IMR-90 (cell line): Measurements from ENCODE around the gene AMD1. TPM values are rescaled to one million over a fixed set of nuclear protein-coding genes. Genes with fewer than 3 reads are reported as not detected.

Experiments used
- ATAC-seq: fragments of 200-7000 bp; cut with Tn5 transposase; 2 replicates; pipeline ENCODE4 v1.9.1; 2020; ENCODE audit warnings: low read depth, mild to moderate bottlenecking, moderate library complexity
- BruUV-seq: library from RNA; stranded (reverse); fragments of 400-500 nt; replicated peaks from 2 replicates; lab custom pipeline; 2021; lab: Mats Ljungman, UMichigan
- CTCF ChIA-PET: fragments of 300-600 bp; formaldehyde crosslinking; extraction: SDS; loops from one replicate; lab custom pipeline; 2021; ENCODE audit warnings: antibody characterized with exemption; lab: Yijun Ruan, JAX
- POLR2A ChIA-PET: fragments of 300-600 bp; sonication (Branson Sonifier 250); formaldehyde crosslinking; loops from one replicate; lab custom pipeline; 2022; ENCODE audit warnings: antibody characterized with exemption; ENCODE audit not compliant: unreplicated experiment; lab: Charles Lee
- DNase-seq: peaks from one replicate; pipeline ENCODE4 v3.0.0; 2013
- H2AFZ ChIP-seq: replicated peaks from 2 replicates; pipeline ENCODE3; 2013; ENCODE audit warnings: low read length, mild to moderate bottlenecking; ENCODE audit not compliant: poor library complexity
- H2AK5ac ChIP-seq: 2 replicates; pipeline ENCODE4 v1.6.1; 2013; ENCODE audit warnings: low read depth, low read length, inconsistent platforms
- H2AK9ac ChIP-seq: replicated peaks from 2 replicates; pipeline ENCODE3; 2013; ENCODE audit warnings: mild to moderate bottlenecking, low read depth, low read length, moderate library complexity; ENCODE audit not compliant: poor library complexity
- H2BK120ac ChIP-seq: 2 replicates; pipeline ENCODE4 v1.6.1; 2013; ENCODE audit warnings: low read depth, low read length, inconsistent platforms
- H2BK15ac ChIP-seq: 3 replicates; pipeline ENCODE4 v1.6.1; 2013; ENCODE audit warnings: low read depth, low read length, inconsistent platforms
- H2BK20ac ChIP-seq: 2 replicates; pipeline ENCODE4 v1.6.1; 2013; ENCODE audit warnings: low read depth, mild to moderate bottlenecking, inconsistent platforms, low read length, moderate library complexity
- H2BK5ac ChIP-seq: 2 replicates; pipeline ENCODE4 v1.6.1; 2013; ENCODE audit warnings: mild to moderate bottlenecking, low read depth, low read length, inconsistent platforms; ENCODE audit not compliant: poor library complexity, severe bottlenecking
- H3K14ac ChIP-seq: replicated peaks from 2 replicates; pipeline ENCODE4 v1.6.1; 2013; ENCODE audit warnings: low read depth, low read length, inconsistent platforms
- H3K18ac ChIP-seq: 2 replicates; pipeline ENCODE4 v1.6.1; 2013; ENCODE audit warnings: low read depth, low read length, control low read depth
- H3K23ac ChIP-seq: 2 replicates; pipeline ENCODE4 v1.6.1; 2013; ENCODE audit warnings: low read depth, low read length, inconsistent platforms
- H3K27ac ChIP-seq: 2 replicates; pipeline ENCODE4 v1.5.1; 2013; ENCODE audit warnings: mild to moderate bottlenecking, control low read depth, low read length; ENCODE audit not compliant: insufficient read depth
- H3K27me3 ChIP-seq: 2 replicates; pipeline ENCODE4 v1.6.1; 2013; ENCODE audit warnings: low read length; ENCODE audit not compliant: control insufficient read depth, insufficient read depth
- H3K36me3 ChIP-seq: 2 replicates; pipeline ENCODE4 v1.6.1; 2013; ENCODE audit warnings: low read length, mixed read lengths; ENCODE audit not compliant: control insufficient read depth, insufficient read depth
- H3K4ac ChIP-seq: 2 replicates; pipeline ENCODE4 v1.6.1; 2013; ENCODE audit warnings: low read depth, low read length, inconsistent platforms
- H3K4me1 ChIP-seq: 2 replicates; pipeline ENCODE4 v1.6.1; 2013; ENCODE audit warnings: low read length, mixed read lengths; ENCODE audit not compliant: control insufficient read depth, insufficient read depth
- H3K4me2 ChIP-seq: 2 replicates; pipeline ENCODE4 v1.6.1; 2013; ENCODE audit warnings: low read depth, mild to moderate bottlenecking, control low read depth, low read length, moderate library complexity
- H3K4me3 ChIP-seq: 2 replicates; pipeline ENCODE4 v1.5.1; 2013; ENCODE audit warnings: low read depth, mild to moderate bottlenecking, control low read depth, low read length, moderate library complexity; ENCODE audit not compliant: insufficient read depth
- H3K56ac ChIP-seq: 2 replicates; pipeline ENCODE4 v1.6.1; 2013; ENCODE audit warnings: low read length, inconsistent platforms; ENCODE audit not compliant: insufficient read depth; ENCODE audit errors: extremely low read depth
- H3K79me1 ChIP-seq, 2 experiments: 2 replicates each; pipeline ENCODE4 v1.6.1; 2013; ENCODE audit warnings: low read length in 2 of 2, inconsistent platforms in 1 of 2, low read depth in 1 of 2
- H3K9ac ChIP-seq: 2 replicates; pipeline ENCODE4 v1.6.1; 2013; ENCODE audit warnings: low read depth, low read length, control low read depth
- H3K9me1 ChIP-seq: 2 replicates; pipeline ENCODE4 v1.6.1; 2013; ENCODE audit warnings: low read length, inconsistent platforms; ENCODE audit not compliant: insufficient read depth
- H3K9me3 ChIP-seq: 2 replicates; pipeline ENCODE4 v1.6.1; 2013; ENCODE audit warnings: low read length; ENCODE audit not compliant: control insufficient read depth, insufficient read depth
- H4K20me1 ChIP-seq: 2 replicates; pipeline ENCODE4 v1.6.1; 2013; ENCODE audit warnings: low read length, inconsistent platforms; ENCODE audit not compliant: insufficient read depth
- H4K5ac ChIP-seq: 2 replicates; pipeline ENCODE4 v1.6.1; 2013; ENCODE audit warnings: mild to moderate bottlenecking, low read depth, low read length, control low read depth
- H4K8ac ChIP-seq, 2 experiments: 2 replicates each; pipeline ENCODE4 v1.6.1; 2013; ENCODE audit warnings: low read depth in 2 of 2, low read length in 2 of 2, control low read depth in 1 of 2, inconsistent platforms in 1 of 2
- H4K91ac ChIP-seq: 2 replicates; pipeline ENCODE4 v1.6.1; 2013; ENCODE audit warnings: low read depth, low read length, inconsistent platforms; ENCODE audit not compliant: insufficient read depth
- BHLHE40 ChIP-seq: fragments of 150-350 bp; IDR thresholded peaks from 2 replicates; pipeline ENCODE4 v1.6.1; 2016; ENCODE audit warnings: mild to moderate bottlenecking, low read depth, low read length
- MXI1 ChIP-seq: IDR thresholded peaks from 2 replicates; pipeline ENCODE4 v1.6.1; 2012; ENCODE audit warnings: low read depth, mild to moderate bottlenecking, low read length, moderate library complexity, borderline replicate concordance
- WGBS, 2 experiments: methylation state at CpG; one replicate each; pipeline versions ENCODE4 v1.1.5 to v1.1.7; 2013; ENCODE audit warnings: missing lambda C conversion rate in 2 of 2; ENCODE audit not compliant: insufficient read length in 1 of 2; ENCODE audit errors: extremely low coverage in 2 of 2; 5-methylcytosine and 5-hydroxymethylcytosine counted together
- dilution Hi-C: fragments of 300-500 bp; cut with HindIII; formaldehyde crosslinking; loops from one replicate; pipeline ENCODE4 v1.14.3; 2018; ENCODE audit warnings: low sequenced_read_pairs; ENCODE audit not compliant: unreplicated experiment
- in situ Hi-C: fragments of 300-500 bp; cut with MboI; formaldehyde crosslinking; loops from 3 replicates; pipeline ENCODE4 v1.14.3; 2019; ENCODE audit warnings: low sequenced_read_pairs, inconsistent platforms, mixed read lengths
- intact Hi-C: fragments of 100-400 bp; cut with micrococcal nuclease; formaldehyde crosslinking; loops from 2 replicates; pipeline ENCODE4 v1.10.0; 2022
- polyA plus RNA-seq, 3 experiments: library from polyadenylated mRNA; depleted of rRNA; stranded (reverse); fragments of >200 nt; gene quantifications; 2 replicates each; pipeline ENCODE4 v1.2.3, GENCODE V29; 2012; ENCODE audit warnings: low replicate concordance in 1 of 3
- total RNA-seq: library from RNA; depleted of rRNA; stranded (reverse); fragments of >200 nt; gene quantifications from 2 replicates; pipeline ENCODE4 v1.2.3, GENCODE V29; 2012

Gene AMD1
- total and polyA plus RNA-seq, 2 of the 4 experiments (the other 2 are of a cell fraction): 32.2 to 65.8 TPM

DNA sequence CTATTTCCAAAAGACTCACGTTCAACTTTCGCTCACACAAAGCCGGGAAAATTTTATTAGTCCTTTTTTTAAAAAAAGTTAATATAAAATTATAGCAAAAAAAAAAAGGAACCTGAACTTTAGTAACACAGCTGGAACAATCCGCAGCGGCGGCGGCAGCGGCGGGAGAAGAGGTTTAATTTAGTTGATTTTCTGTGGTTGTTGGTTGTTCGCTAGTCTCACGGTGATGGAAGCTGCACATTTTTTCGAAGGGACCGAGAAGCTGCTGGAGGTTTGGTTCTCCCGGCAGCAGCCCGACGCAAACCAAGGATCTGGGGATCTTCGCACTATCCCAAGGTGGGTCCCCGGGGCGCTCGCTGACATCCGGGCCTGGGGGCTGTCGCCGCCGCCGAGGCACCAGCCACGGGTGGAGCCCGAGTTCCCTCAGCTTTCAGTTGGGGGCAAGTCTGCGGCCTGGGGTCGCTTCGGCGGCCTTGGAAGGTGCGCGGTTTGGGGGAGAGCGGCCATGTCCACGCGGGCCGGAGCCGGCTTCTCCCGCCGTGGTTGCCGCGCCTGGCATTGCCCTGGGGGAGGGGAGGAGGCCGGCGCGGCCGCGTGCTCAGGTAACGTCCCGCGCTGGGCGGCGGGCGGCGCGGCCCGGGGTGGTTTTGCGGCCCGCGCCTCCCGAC, 429 bp downstream of the AMD1 start:
- dilution Hi-C loops (no loop called here), intact Hi-C loops (loop anchor here (1.0 to 5.0 kb wide), 3 partner anchors 60 to 173 kb away; partner anchors contain the start of gene CDK19), in situ Hi-C loops (loop anchor here (5.0 kb wide), 2 partner anchors 58 to 77 kb away; partner anchors contain the start of gene CDK19)
- Histone ChIP-seq H3K18ac (no peak overlapping the region; the same call in 1 of the 2 replicates), H3K4me1 (peaks cover 3% of the 10 kb centered on the region; the same call in 1 of the 2 replicates), H3K79me1 (peaks cover 0 to 20% of the 10 kb centered on the region in 2 experiments; a peak in 3 of 4 replicates), H4K8ac (no peak overlapping the region), H2BK15ac (no peak overlapping the region), H3K27me3 (no peaks in the 10 kb centered on the region), H3K4me2 (peak overlapping the region; percentile 36), H3K4me3 (peak overlapping the region; percentile 66), H2AFZ (peak overlapping the region; percentile 84), H2AK5ac (no peak overlapping the region), H3K36me3 (no peaks in the 10 kb centered on the region), H3K56ac (peak overlapping the region; percentile 50), H4K5ac (no peak overlapping the region), H2BK20ac (no peak overlapping the region), H2AK9ac (peak overlapping the region; percentile 90), H2BK120ac (no peak overlapping the region), H3K4ac (peak overlapping the region; percentile 46), H3K9ac (peak overlapping the region; percentile 88), H4K20me1 (peaks cover 51% of the 10 kb centered on the region), H2BK5ac (peak overlapping the region; percentile 13), H3K14ac (peak overlapping the region; percentile 78), H3K9me1 (0 out of 2 replicates have a peak, but pooled peaks cover 3% of the 10 kb centered on the region), H3K23ac (peak overlapping the region; percentile 36; the same call in 1 of the 2 replicates), H3K9me3 (no peaks in the 10 kb centered on the region), H4K91ac (no peak overlapping the region), H3K27ac (peak overlapping the region; percentile 73)
- POLR2A ChIA-PET: interaction anchor here (0.6 to 1.7 kb wide), 11 partner anchors 10 to 995 kb away, joined by 3 to 8 read pairs (median 4); partner anchors contain the start of gene CDK19
- CTCF ChIA-PET: interaction anchor here (0.6 to 0.7 kb wide), 3 partner anchors 85 to 348 kb away, joined by 3 to 9 read pairs (median 3); no protein-coding TSS in a partner anchor
- ATAC-seq: peak; percentile 3; the same call in 1 of the 2 replicates
- 1% methylated on average over 22 of the region's 60 CpGs; no CpG with 5 or more reads in 1 of the 2 experiments for WGBS, 2 experiments
- DNase-seq: no peak
- BruUV-seq: TSS peak; percentile 57
- TF ChIP-seq BHLHE40 (no peak), MXI1 (peak; percentile 27; the same call in 1 of the 2 replicates)
